BE2C (cell line): ENCODE data around the gene ATP10A.

Experiments
- DNase-seq: peaks from one replicate; pipeline ENCODE4 v3.0.0-alpha.2; 2020
- H3K27me3 ChIP-seq: fragments of 250-450 bp; sonication (Bioruptor Pico); 2 replicates; pipeline ENCODE4 v1.5.1; 2020; ENCODE audit warnings: mild to moderate bottlenecking
- H3K36me3 ChIP-seq: fragments of 250-450 bp; sonication (Bioruptor Pico); 2 replicates; pipeline ENCODE4 v1.5.1; 2020; ENCODE audit warnings: mild to moderate bottlenecking
- H3K4me1 ChIP-seq: fragments of 250-450 bp; sonication (Bioruptor Pico); 2 replicates; pipeline ENCODE4 v1.5.1; 2020
- H3K4me3 ChIP-seq: 2 replicates; pipeline ENCODE4 v1.5.1; 2011; ENCODE audit warnings: low read depth, low read length
- H3K9me3 ChIP-seq: fragments of 250-450 bp; sonication (Bioruptor Pico); 2 replicates; pipeline ENCODE4 v1.5.1; 2020
- TF ChIP-seq, protein P1 (sequence below): IDR thresholded peaks from 2 replicates; pipeline ENCODE4 v1.5.1; 2012; ENCODE audit warnings: mild to moderate bottlenecking, low read depth, low read length

The ATP10A gene

DNA sequence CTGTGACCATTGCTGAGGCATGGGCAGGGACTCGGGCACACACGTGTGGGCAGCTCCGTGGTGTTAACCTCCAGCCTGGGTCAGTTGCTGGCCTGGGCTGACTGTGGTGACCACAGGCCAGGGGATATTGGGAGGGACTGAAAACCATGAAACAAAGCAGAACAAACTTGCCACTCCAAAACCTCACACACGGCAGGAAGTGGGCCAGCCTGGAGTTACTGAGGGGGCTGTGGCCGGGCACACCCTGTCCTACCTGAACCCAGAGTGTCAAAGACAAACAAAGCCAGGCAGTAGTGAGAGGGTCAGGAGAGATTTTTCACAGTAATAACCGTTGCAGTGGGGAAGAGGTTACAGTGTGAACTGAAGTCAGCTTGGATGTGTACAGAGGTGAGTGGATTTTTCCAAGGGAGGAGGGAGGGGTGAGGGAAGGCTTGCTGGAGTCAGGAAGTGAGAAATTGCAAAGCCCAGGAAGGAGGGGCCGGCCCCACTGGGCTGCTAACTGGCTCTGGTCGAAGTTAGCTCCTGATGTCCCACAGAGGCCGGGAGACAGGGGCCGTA, 40.0 kb upstream of the ATP10A start:
- Histone ChIP-seq H3K9me3 (no peaks in the 10 kb centered on the region), H3K4me1 (no peaks in the 10 kb centered on the region), H3K27me3 (no peaks in the 10 kb centered on the region), H3K36me3 (no peaks in the 10 kb centered on the region), H3K4me3 (no peak overlapping the region)
- no peak for DNase-seq
- TF ChIP-seq, protein P1, sequence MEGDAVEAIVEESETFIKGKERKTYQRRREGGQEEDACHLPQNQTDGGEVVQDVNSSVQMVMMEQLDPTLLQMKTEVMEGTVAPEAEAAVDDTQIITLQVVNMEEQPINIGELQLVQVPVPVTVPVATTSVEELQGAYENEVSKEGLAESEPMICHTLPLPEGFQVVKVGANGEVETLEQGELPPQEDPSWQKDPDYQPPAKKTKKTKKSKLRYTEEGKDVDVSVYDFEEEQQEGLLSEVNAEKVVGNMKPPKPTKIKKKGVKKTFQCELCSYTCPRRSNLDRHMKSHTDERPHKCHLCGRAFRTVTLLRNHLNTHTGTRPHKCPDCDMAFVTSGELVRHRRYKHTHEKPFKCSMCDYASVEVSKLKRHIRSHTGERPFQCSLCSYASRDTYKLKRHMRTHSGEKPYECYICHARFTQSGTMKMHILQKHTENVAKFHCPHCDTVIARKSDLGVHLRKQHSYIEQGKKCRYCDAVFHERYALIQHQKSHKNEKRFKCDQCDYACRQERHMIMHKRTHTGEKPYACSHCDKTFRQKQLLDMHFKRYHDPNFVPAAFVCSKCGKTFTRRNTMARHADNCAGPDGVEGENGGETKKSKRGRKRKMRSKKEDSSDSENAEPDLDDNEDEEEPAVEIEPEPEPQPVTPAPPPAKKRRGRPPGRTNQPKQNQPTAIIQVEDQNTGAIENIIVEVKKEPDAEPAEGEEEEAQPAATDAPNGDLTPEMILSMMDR, result no peak

DNA sequence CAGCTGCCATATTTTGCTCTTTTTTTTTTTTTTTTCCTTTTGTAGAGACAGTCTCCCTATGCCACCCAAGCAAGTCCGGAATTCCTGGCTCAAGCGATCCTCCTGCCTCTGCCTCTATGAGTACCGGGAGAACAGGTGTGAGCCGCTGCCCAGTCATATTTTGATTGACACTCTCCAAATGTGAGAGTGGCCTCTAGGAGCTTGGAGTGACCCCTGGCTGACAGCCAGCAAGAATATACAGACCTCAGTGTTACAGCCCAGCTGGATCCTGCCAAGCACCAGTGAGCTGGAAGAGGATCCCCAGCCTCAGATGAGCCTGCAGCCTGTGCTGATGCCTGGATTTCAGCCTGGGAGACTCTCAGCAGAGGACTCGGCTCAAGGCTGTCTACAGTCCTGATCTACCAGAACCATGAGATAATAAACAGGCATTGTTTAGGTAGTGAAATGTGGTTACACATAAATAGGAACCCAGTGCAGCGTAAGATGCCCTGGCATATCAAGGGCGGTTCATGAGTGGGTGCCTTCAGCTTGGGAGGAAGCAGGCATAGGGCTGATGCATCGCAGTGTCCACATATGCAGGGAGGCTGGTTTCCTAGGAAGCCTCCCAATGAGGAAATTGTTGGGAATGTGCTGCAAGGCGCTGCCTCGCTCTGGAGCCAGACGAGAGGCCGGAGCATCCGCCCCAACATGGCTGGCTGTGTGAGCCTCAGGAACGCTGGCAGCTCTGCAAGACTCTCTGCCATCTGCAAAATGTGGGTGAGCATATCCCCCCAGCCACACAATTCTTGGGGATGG, 38.9 kb upstream of the ATP10A start:
- H3K4me1 ChIP-seq, result no peaks in the 10 kb centered on the region
- no peaks in the 10 kb centered on the region for H3K9me3 ChIP-seq
- no peak for DNase-seq
- H3K27me3 ChIP-seq, result no peaks in the 10 kb centered on the region
- H3K36me3 ChIP-seq, result no peaks in the 10 kb centered on the region
- no peak overlapping the region for H3K4me3 ChIP-seq
- TF ChIP-seq, protein P1, result no peak

DNA sequence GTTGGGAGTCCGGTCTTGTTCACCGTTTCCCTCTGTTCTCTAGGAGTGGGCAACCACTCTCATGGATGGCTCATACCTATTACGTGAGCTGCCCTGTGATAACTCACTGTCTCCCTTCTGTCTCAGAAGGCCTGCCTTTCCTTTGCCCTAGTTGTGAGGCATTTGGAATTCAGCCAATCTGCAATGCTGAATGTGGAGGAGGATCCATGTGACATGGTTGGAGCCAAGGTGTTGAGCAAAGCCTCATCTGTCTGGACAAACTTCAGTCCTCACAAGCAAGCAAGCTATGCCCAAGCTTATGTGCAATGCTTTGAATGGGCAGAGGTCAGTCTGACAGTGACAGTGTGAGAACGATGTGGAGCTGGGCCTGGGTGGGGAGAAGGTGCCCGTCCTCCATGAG, 37.8 kb upstream of the ATP10A start:
- no peak for DNase-seq

DNA sequence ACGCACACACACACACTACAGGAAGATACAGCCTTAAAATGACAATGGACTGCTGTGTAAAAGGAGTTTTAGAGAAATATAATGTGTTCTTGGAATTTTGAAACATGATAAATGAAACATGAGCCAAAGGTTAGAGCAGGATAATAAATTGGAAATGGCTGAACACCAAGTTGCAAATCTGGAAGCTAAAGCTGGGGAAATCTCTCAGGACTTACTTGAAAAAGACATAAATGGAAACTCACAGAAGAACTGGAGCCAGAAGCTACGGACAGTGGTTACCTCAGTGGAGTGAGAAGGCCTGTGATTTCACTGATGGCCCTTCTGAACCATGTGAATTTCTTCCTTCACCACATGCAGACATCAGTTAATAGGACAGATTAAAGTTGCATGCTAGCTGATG, 37.3 kb upstream of the ATP10A start:
- H3K9me3 ChIP-seq, result no peaks in the 10 kb centered on the region
- TF ChIP-seq, protein P1, result no peak

More for the DNA sequence above, 37.8 kb upstream of the ATP10A start:
- no peak overlapping the region for H3K4me3 ChIP-seq
- TF ChIP-seq, protein P1, result no peak
- no peaks in the 10 kb centered on the region for H3K36me3 ChIP-seq
- H3K27me3 ChIP-seq, result no peaks in the 10 kb centered on the region
- no peaks in the 10 kb centered on the region for H3K4me1 ChIP-seq
- no peaks in the 10 kb centered on the region for H3K9me3 ChIP-seq

DNA sequence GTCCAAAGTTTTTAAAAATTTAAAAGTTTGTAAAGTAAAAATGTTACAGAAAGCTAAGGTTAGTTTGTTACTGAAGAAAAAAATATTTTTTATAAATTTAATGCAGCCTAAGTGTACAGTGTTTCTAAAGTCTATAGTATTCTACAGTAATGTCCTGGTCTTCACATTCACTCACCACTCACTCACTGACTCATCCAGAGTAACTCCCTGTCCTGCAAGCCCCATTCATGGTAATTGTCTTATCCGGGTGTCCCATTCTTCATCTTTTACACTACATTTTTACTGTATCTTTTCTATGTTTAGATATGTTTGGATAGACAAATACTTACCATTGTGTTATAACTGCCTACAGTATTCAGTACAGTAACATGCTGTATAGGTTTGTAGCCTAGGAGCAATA, 36.7 kb upstream of the ATP10A start:
- Histone ChIP-seq H3K36me3 (no peaks in the 10 kb centered on the region), H3K4me3 (no peak overlapping the region), H3K27me3 (no peaks in the 10 kb centered on the region), H3K4me1 (no peaks in the 10 kb centered on the region), H3K9me3 (no peaks in the 10 kb centered on the region)
- TF ChIP-seq, protein P1, result no peak
- no peak for DNase-seq

More for the DNA sequence above, 37.3 kb upstream of the ATP10A start:
- H3K4me3 ChIP-seq, result no peak overlapping the region
- no peaks in the 10 kb centered on the region for H3K4me1 ChIP-seq
- no peaks in the 10 kb centered on the region for H3K36me3 ChIP-seq
- DNase-seq, result no peak
- H3K27me3 ChIP-seq, result no peaks in the 10 kb centered on the region

DNA sequence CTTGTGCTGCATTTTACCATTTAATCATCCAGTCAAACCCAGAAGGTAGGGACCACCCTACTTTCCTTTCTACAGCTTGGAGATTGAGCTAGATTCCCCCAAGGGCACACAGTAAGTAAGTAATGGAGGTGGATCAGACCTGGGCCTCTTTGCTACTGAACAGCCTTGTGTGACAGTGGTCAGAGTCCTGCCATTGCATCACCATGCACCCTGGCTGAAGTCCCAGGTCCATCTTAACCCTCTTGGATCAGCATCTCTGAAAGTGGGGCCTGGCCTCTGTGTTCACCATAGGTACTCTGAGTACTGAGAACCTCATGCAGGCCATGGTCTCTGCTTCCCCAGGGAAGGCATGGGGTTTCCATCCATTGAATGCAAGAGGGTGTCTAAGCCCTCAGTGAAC, 34.5 kb upstream of the ATP10A start:
- no peak for DNase-seq
- TF ChIP-seq, protein P1, result no peak
- H3K4me1 ChIP-seq, result no peaks in the 10 kb centered on the region
- H3K27me3 ChIP-seq, result no peaks in the 10 kb centered on the region
- H3K36me3 ChIP-seq, result no peaks in the 10 kb centered on the region
- H3K9me3 ChIP-seq, result no peaks in the 10 kb centered on the region
- H3K4me3 ChIP-seq, result no peak overlapping the region
